ENCODE measurements around the gene ZFPM1. TPM values are rescaled to one million over a fixed set of nuclear protein-coding genes. Genes with fewer than 3 reads are reported as not detected.

ZFPM1 gene
- total RNA-seq, 1 experiment from 2014 or later = 14.6 TPM

- Histone ChIP-seq H3K4me2 (ENCODE audit: low read length) (no peak overlapping the region), H3K9me2 (ENCODE audit: insufficient read depth) (no peaks in the 10 kb centered on the region), H3K27me3 (ENCODE audit: insufficient read depth, low read length) (peaks cover 9% of the 10 kb centered on the region; the same call in 1 of the 2 replicates), H3K27ac (ENCODE audit: low read depth, low read length) (no peak overlapping the region), H3K4me3 (replicated peaks in 1 of 2; ENCODE audit: low read depth in 1 of 2, low read length in 2 of 2) (no peak overlapping the region), H2AFZ (ENCODE audit: low read depth, low read length, poor library complexity, severe bottlenecking) (no peak overlapping the region), H3K9me3 (ENCODE audit: control insufficient read depth in 1 of 2, insufficient read depth in 1 of 2, low read depth in 1 of 2, low read length in 2 of 2) (peaks cover 0 to 5% of the 10 kb centered on the region in 2 experiments; a peak in 1 of 4 replicates), H4K20me1 (ENCODE audit: insufficient read depth) (no peaks in the 10 kb centered on the region), H3K4me1 (ENCODE audit: control insufficient read depth in 1 of 2, insufficient read depth in 2 of 2, low read length in 2 of 2) (peaks cover 5 to 16% of the 10 kb centered on the region in 2 experiments; a peak in 3 of 4 replicates), H3K9ac (ENCODE audit: low read length) (no peak overlapping the region), H3K79me2 (ENCODE audit: insufficient read depth, low read length) (no peaks in the 10 kb centered on the region), H3K36me3 (ENCODE audit: control insufficient read depth in 1 of 2, insufficient read depth in 2 of 2, low read length in 2 of 2) (no peaks in the 10 kb centered on the region)
- TF ChIP-seq YY1 (IDR thresholded peaks at IDR 0.05; ENCODE audit: extremely low read depth, insufficient replicate concordance, low read depth, low read length) (no peak), ATF3 (IDR thresholded peaks at IDR 0.05) (no peak), EZH2phosphoT487 (IDR thresholded peaks at IDR 0.05; ENCODE audit: borderline replicate concordance) (no peak), MAX (IDR thresholded peaks at IDR 0.05) (no peak), FOSL1 (IDR thresholded peaks at IDR 0.05; ENCODE audit: low read depth) (no peak), POLR2A (IDR thresholded peaks at IDR 0.05; ENCODE audit: borderline replicate concordance, extremely low read depth, insufficient read depth, insufficient read length) (no peak), CTCF (IDR thresholded peaks at IDR 0.05 in 2 of 3, conservative IDR thresholded peaks at IDR 0.05 in 1 of 3; ENCODE audit: borderline replicate concordance in 1 of 3, insufficient read depth in 1 of 3, low read depth in 2 of 3, low read length in 2 of 3) (no peak), ZFX (IDR thresholded peaks at IDR 0.05) (no peak), SP1 (IDR thresholded peaks at IDR 0.05; ENCODE audit: low read depth) (no peak), ZNF274 (IDR thresholded peaks at IDR 0.05; ENCODE audit: low read depth, low read length) (no peak), EGR1 (IDR thresholded peaks at IDR 0.05; ENCODE audit: low read depth) (no peak), TCF7L2 (IDR thresholded peaks at IDR 0.05; ENCODE audit: borderline replicate concordance, extremely low read depth, insufficient read depth, insufficient read length) (no peak), CEBPB (IDR thresholded peaks at IDR 0.05; ENCODE audit: low read depth) (no peak), EZH2 (IDR thresholded peaks at IDR 0.05) (no peak), SIN3A (IDR thresholded peaks at IDR 0.05; ENCODE audit: low read depth) (no peak), ZBTB33 (IDR thresholded peaks at IDR 0.05; ENCODE audit: extremely low read depth, insufficient replicate concordance, low read length) (no peak)
- ChIA-PET RAD21 (ENCODE audit: low non-redundant PET in 1 of 2, low total read pairs in 2 of 2, uncharacterized antibody in 2 of 2, unreplicated experiment in 2 of 2) (no interaction called here), POLR2A (no interaction called here), CTCF (no interaction called here)
- no peak for DNase-seq (ENCODE audit: low read depth, low spot score)
- BruUV-seq (replicated peaks) = no TSS peak
- ATAC-seq = no peak
- intact Hi-C loops (cut with micrococcal nuclease) = no loop called here
These were observed 103.4 kb downstream of the ZFPM1 start for GRCh38 chr16:88556294-88556988.

Data from HCT116 (cell line).